Skin epidermis (tissue), 12 donors: ENCODE data around the gene ABCC2.
A peak's percentile ranks its signal among the peaks of the same experiment; 100 is the strongest.
"Not testable (repeated sequence)": the region's sequence is repeated elsewhere in the genome, so short reads cannot be mapped to it uniquely, and the experiment has no call there.

Source experiments
- H3K27ac ChIP-seq, 21 experiments: fragments of 200-600 bp; sonication (generic) in 11 of 21; one replicate each; pipeline ENCODE4 v1.5.0; 2020; ENCODE audit warnings: mild to moderate bottlenecking in 3 of 21, inconsistent platforms in 2 of 21, moderate library complexity in 2 of 21
- H3K4me3 ChIP-seq, 7 experiments: fragments of 200-600 bp; sonication (generic) in 2 of 7; one replicate each; pipeline ENCODE4 v1.5.0; 2020; ENCODE audit warnings: inconsistent platforms in 2 of 7, mild to moderate bottlenecking in 2 of 7, moderate library complexity in 1 of 7

The ABCC2 gene

DNA sequence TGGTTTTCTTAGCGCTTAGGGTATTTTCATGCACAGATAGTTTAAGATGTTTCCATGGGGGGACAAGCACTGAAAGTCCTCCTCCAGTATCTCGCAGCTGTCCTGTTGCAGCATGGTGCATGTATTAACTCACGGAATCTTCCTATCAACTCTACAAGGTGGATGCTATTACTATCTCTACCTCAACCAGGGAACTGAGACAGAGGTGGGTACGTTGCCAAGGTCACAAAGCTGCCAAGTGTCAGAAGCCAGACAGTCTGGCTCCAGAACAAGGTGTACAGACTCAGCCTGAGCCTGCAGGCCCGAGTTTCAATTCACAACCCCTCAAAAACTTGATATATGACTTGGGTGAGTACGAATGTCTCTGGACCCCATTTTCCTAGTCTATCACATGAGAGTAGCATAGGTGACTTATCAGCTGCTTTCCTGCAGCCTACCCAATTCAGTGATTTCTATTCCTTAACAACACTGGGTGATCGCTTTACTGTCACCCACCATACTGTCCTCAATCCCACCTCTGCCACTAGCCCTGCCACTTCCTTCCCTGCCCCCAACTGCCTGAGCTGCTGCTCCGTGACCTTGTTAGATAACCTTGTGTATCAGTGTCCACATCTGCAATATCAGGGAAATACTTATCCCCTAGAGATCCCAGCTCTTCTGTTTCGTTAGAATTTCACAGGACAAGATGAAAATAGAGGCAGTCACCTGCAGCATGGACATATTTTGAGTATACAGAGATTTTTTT is 92.1 kb downstream of the ABCC2 start:
- Histone ChIP-seq H3K27ac (no peak overlapping the region), H3K4me3 (no peak overlapping the region)

- Histone ChIP-seq H3K4me3 (no peak overlapping the region), H3K27ac (no peak overlapping the region)
Measured at GRCh38 chr10:99875473-99875872, 93.0 kb downstream of the ABCC2 start.

GRCh38 chr10:99880080-99880835 is 97.8 kb downstream of the ABCC2 start:
- Histone ChIP-seq H3K4me3 (no peak overlapping the region), H3K27ac (no peak overlapping the region)

- no peak overlapping the region for H3K27ac ChIP-seq
Measured at GRCh38 chr10:99881371-99881770, 98.9 kb downstream of the ABCC2 start.

GRCh38 chr10:99883523-99883922 is 101.1 kb downstream of the ABCC2 start:
- H3K4me3 ChIP-seq: no peak overlapping the region
- H3K27ac ChIP-seq: no peak overlapping the region

More at GRCh38 chr10:99881371-99881770, 98.9 kb downstream of the ABCC2 start:
- H3K4me3 ChIP-seq: no peak overlapping the region

DNA sequence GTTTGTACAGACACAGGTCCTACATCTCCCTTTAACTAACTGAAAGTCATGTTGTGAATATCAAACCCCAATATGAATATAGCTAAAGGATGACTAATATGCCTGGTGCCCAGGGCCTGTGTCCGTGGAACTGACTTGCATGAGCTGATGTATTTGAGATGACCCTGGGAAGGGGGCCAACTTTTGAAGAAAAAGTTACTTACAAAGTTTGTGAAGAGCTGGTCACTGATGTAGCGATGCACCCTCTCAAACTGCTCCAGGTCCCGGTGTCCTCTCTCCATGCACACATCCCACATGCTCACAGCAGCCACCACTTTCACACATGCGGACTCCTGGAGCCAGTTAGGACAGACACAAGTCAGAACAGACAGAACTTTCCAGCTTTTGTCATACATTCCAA is 106.2 kb downstream of the ABCC2 start:
- H3K27ac ChIP-seq: peak overlapping the region in 1 of 21 experiments; percentile 49
- H3K4me3 ChIP-seq: no peak overlapping the region

DNA sequence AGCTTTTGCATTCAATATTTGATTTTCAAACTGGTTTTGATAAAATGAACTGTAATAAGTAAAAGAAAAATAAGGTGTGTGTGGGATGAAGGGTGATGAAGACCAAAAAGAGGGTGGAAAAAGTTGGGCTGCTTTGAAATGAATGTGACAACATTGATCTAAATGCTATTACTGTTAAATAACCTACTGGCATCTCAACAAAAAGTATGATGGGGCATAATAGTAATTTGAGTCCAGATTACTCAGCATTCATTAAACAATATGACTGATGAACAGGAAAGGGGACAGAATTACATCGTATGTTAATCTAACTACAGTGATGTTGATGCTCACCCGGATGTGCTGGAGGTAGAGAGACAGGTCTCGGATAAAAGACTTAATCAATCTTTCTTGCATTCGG is 112.2 kb downstream of the ABCC2 start:
- Histone ChIP-seq H3K4me3 (no peak overlapping the region), H3K27ac (no peak overlapping the region)

- H3K27ac ChIP-seq, H3K4me3 ChIP-seq: not testable (repeated sequence)
Measured at GRCh38 chr10:99895066-99895465, 112.6 kb downstream of the ABCC2 start.

DNA sequence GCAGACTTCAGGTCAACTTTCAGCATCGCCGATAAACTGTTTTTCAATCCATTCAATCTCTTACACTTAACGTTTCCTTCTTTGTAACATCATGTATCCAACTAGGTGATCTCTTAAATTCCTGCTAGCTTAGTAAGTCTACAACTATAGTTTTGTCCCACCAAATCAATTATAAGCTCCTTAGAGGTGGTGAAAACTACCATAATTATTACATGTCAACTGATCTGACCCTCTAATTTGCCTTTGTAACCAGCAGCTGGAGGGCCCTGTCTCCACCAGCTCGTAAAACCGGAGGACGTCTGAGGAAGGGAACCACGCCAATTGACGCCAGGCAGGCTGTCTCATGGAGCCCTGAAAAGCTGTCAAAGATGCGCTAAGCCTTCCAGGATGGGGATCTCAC is 113.4 kb downstream of the ABCC2 start:
- H3K27ac ChIP-seq: no peak overlapping the region
- H3K4me3 ChIP-seq: no peak overlapping the region
